Measurements from ENCODE around the gene MRPS14.

The MRPS14 gene

DNA sequence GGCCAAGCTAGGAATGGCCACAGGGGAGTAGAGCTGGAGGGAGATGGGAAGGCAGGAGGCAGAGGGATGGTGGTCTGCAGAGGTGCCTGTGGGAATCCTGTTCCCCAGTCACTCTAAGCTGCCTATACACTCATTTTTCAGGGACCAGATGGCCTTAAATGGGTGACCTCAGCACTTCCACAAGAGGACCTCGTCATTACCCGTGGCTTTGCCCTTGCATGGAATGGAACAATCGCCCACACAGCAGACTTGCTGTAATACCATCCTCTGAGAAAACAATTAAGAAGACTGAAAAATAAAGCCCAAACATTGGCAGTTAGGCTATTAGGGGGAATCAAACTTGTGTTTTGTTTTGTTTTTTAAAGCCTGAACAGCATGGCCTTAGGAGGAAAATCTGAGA lies 31.5 kb upstream of the MRPS14 start:
- TF ChIP-seq YY1 (IDR thresholded peaks at IDR 0.05; ENCODE audit: low read depth) (no peak), CEBPB (IDR thresholded peaks at IDR 0.05) (no peak), CREB1 (IDR thresholded peaks at IDR 0.05; ENCODE audit: low read depth) (no peak), FOXM1 (IDR thresholded peaks at IDR 0.05; ENCODE audit: borderline replicate concordance, low read depth) (no peak), RAD21 (IDR thresholded peaks at IDR 0.05; ENCODE audit: low read depth) (no peak), TCF12 (IDR thresholded peaks at IDR 0.05; ENCODE audit: low read depth) (no peak), EGR1 (IDR thresholded peaks at IDR 0.05) (no peak), NFIC (IDR thresholded peaks at IDR 0.05) (no peak), TAF1 (IDR thresholded peaks at IDR 0.05; ENCODE audit: low read depth) (no peak), ZBTB7A (IDR thresholded peaks at IDR 0.05; ENCODE audit: low read depth) (no peak)
- TF ChIP-seq, protein P1, sequence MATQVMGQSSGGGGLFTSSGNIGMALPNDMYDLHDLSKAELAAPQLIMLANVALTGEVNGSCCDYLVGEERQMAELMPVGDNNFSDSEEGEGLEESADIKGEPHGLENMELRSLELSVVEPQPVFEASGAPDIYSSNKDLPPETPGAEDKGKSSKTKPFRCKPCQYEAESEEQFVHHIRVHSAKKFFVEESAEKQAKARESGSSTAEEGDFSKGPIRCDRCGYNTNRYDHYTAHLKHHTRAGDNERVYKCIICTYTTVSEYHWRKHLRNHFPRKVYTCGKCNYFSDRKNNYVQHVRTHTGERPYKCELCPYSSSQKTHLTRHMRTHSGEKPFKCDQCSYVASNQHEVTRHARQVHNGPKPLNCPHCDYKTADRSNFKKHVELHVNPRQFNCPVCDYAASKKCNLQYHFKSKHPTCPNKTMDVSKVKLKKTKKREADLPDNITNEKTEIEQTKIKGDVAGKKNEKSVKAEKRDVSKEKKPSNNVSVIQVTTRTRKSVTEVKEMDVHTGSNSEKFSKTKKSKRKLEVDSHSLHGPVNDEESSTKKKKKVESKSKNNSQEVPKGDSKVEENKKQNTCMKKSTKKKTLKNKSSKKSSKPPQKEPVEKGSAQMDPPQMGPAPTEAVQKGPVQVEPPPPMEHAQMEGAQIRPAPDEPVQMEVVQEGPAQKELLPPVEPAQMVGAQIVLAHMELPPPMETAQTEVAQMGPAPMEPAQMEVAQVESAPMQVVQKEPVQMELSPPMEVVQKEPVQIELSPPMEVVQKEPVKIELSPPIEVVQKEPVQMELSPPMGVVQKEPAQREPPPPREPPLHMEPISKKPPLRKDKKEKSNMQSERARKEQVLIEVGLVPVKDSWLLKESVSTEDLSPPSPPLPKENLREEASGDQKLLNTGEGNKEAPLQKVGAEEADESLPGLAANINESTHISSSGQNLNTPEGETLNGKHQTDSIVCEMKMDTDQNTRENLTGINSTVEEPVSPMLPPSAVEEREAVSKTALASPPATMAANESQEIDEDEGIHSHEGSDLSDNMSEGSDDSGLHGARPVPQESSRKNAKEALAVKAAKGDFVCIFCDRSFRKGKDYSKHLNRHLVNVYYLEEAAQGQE (IDR thresholded peaks at IDR 0.05; ENCODE audit: low read depth) = no peak
- TF ChIP-seq, protein P2, sequence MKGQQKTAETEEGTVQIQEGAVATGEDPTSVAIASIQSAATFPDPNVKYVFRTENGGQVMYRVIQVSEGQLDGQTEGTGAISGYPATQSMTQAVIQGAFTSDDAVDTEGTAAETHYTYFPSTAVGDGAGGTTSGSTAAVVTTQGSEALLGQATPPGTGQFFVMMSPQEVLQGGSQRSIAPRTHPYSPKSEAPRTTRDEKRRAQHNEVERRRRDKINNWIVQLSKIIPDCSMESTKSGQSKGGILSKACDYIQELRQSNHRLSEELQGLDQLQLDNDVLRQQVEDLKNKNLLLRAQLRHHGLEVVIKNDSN (IDR thresholded peaks at IDR 0.05) = no peak
- TF ChIP-seq, protein P3, sequence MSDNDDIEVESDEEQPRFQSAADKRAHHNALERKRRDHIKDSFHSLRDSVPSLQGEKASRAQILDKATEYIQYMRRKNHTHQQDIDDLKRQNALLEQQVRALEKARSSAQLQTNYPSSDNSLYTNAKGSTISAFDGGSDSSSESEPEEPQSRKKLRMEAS (IDR thresholded peaks at IDR 0.05) = no peak

DNA sequence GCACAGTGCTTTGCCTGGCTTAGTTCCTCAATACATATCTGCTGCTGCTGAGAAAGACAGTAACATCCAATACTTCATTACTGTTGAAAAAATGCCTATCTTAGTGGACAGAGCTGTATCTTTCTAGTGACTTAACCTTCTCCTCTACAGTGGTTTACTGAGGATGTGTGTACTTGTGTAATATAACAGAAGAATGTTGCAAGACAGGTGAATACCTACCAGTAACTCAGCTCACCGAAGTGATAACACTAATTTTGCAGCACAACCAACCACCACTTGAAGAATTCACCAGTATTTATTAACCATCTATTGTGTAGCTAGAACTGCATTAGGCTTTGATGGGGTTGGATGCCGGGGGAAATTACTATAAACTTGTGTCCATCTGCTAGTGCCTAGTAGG lies 27.8 kb upstream of the MRPS14 start:
- no peak for TF ChIP-seq FOXM1 (IDR thresholded peaks at IDR 0.05; ENCODE audit: borderline replicate concordance, low read depth)

DNA sequence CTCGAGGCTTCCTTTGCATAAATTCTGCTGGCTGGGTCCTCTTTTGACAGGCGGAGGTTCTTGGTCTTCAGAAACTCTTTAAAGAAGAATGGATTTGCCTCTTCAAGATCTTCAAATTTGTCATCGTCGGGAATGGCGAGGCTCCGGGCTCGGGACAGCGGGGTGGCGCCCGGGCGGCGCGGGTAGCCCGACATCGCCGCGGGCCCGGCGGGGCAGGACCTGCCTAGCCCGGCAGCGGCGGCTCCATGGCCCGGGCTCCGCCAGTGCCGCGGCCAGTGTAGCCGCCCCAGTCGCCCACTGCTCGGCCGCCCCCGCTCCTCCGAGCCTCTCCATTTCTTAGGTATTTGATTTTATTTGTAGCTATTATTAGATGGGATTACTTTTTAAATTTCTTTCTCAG lies 22.3 kb upstream of the MRPS14 start:
- TF ChIP-seq RAD21 (IDR thresholded peaks at IDR 0.05; ENCODE audit: low read depth) (no peak), TEAD4 (IDR thresholded peaks at IDR 0.05) (no peak), YY1 (IDR thresholded peaks at IDR 0.05; ENCODE audit: low read depth) (no peak), TCF12 (IDR thresholded peaks at IDR 0.05; ENCODE audit: low read depth) (no peak), ZBTB7A (IDR thresholded peaks at IDR 0.05; ENCODE audit: low read depth) (no peak), CREB1 (IDR thresholded peaks at IDR 0.05; ENCODE audit: low read depth) (no peak)

DNA sequence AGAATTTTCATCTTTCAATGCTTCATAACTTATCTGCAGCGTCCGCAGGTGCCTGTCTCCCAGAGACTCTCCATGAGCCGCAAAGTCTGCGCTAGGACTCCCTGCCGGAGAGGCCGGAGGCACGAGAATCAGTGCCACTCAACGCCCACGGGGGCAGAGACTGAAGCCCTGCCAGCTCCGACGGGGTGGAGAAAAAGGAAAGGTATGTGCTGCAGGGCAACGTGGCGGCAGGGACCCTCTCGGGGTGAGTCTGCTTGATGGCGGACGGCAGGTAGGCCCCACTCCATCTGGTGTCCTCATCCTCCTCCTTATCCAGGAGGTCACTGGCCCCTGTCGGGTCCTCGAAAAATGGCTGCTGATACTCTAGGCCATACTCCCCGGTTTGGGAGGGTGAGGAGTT lies 21.9 kb upstream of the MRPS14 start:
- TF ChIP-seq ZBTB7A (IDR thresholded peaks at IDR 0.05; ENCODE audit: low read depth) (no peak), YY1 (IDR thresholded peaks at IDR 0.05; ENCODE audit: low read depth) (no peak), TCF12 (IDR thresholded peaks at IDR 0.05; ENCODE audit: low read depth) (no peak), RAD21 (IDR thresholded peaks at IDR 0.05; ENCODE audit: low read depth) (no peak)
- TF ChIP-seq, protein P2 (IDR thresholded peaks at IDR 0.05) = no peak

DNA sequence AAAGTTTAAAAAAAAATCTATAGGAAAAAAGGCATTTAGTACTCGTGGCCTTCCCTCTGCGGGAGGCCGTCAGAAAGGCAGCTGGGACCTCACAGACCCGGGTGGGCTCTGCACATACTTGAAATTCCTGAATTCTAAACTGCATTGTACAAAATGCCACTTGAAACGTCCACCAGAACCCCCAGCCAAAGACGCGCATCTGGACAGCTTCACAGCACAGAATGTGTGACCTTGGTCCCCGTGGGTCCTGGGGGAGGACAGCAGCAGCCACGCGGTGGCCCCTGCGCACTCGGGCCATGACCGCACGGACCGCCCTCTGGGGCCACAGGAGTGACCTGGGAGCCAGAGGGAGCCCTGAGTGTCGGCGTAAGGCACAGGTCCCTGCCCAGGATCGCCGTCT lies 20.6 kb upstream of the MRPS14 start:
- TF ChIP-seq TAF1 (IDR thresholded peaks at IDR 0.05; ENCODE audit: low read depth) (no peak), CREB1 (IDR thresholded peaks at IDR 0.05; ENCODE audit: low read depth) (no peak), RAD21 (IDR thresholded peaks at IDR 0.05; ENCODE audit: low read depth) (no peak)

DNA sequence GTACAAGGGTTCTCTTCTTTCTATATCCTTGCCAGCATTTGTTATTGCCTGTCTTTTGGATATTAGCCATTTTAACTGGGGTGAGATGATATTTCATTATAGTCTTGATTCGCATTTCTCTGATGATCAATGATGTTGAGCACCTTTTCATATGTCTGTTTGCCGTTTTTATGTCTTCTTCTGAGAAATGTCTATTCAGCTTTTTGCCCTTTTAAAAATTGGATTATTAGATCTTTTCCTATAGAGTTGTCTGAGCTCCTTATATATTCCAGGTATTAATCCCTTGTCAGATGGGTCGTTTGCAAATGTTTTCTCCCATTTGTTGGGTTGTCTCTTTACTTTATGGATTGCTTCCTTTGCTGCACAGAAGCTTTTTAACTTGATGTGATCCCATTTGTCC lies 19.4 kb upstream of the MRPS14 start:
- TF ChIP-seq FOXM1 (IDR thresholded peaks at IDR 0.05; ENCODE audit: borderline replicate concordance, low read depth) (no peak), YY1 (IDR thresholded peaks at IDR 0.05; ENCODE audit: low read depth) (no peak), TCF12 (IDR thresholded peaks at IDR 0.05; ENCODE audit: low read depth) (no peak), TAF1 (IDR thresholded peaks at IDR 0.05; ENCODE audit: low read depth) (no peak), TEAD4 (IDR thresholded peaks at IDR 0.05) (no peak), CREB1 (IDR thresholded peaks at IDR 0.05; ENCODE audit: low read depth) (no peak), ZBTB7A (IDR thresholded peaks at IDR 0.05; ENCODE audit: low read depth) (no peak), EP300 (IDR thresholded peaks at IDR 0.05; ENCODE audit: borderline replicate concordance) (no peak), CEBPB (IDR thresholded peaks at IDR 0.05) (no peak), RAD21 (IDR thresholded peaks at IDR 0.05; ENCODE audit: low read depth) (no peak), EGR1 (IDR thresholded peaks at IDR 0.05) (no peak), NFIC (IDR thresholded peaks at IDR 0.05) (no peak)
- TF ChIP-seq, protein P1 (IDR thresholded peaks at IDR 0.05; ENCODE audit: low read depth) = no peak
- TF ChIP-seq, protein P2 (IDR thresholded peaks at IDR 0.05) = no peak
- TF ChIP-seq, protein P3 (IDR thresholded peaks at IDR 0.05) = no peak

Measured in Ishikawa (cell line).